ENCODE measurements around the gene PARVA.

- TF ChIP-seq CTCF (IDR thresholded peaks at IDR 0.05) (no peak), HDAC2 (IDR thresholded peaks at IDR 0.05) (no peak), EP300 (IDR thresholded peaks at IDR 0.05) (no peak), GATA3 (IDR thresholded peaks at IDR 0.05; ENCODE audit: borderline replicate concordance) (no peak), POLR2A (IDR thresholded peaks at IDR 0.05; ENCODE audit: low read length) (no peak), RAD21 (conservative IDR thresholded peaks at IDR 0.05 in 1 of 2, IDR thresholded peaks at IDR 0.05 in 1 of 2) (no peak), POLR2AphosphoS2 (conservative IDR thresholded peaks at IDR 0.05; ENCODE audit: low read length) (no peak), EHF (CRISPR knock-in tag; IDR thresholded peaks at IDR 0.05) (no peak), ZNF302 (CRISPR knock-in tag; IDR thresholded peaks at IDR 0.05) (no peak), HOXA7 (CRISPR knock-in tag; IDR thresholded peaks at IDR 0.05) (no peak), RFX5 (IDR thresholded peaks at IDR 0.05) (no peak)
- TF ChIP-seq, protein P1, sequence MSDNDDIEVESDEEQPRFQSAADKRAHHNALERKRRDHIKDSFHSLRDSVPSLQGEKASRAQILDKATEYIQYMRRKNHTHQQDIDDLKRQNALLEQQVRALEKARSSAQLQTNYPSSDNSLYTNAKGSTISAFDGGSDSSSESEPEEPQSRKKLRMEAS (IDR thresholded peaks at IDR 0.05), result no peak
Measured at GRCh38 chr11:12380565-12381325, 3.4 kb downstream of the PARVA start.

Measured in A549 (cell line).